GM10248 (cell line): ENCODE measurements around the gene ULK1.
A peak's percentile ranks its signal among the peaks of the same experiment; 100 is the strongest.
"Not testable (repeated sequence)": the region's sequence is repeated elsewhere in the genome, so short reads cannot be mapped to it uniquely, and the experiment has no call there.

Experiments used
- CTCF ChIA-PET: fragments of 300-600 bp; sonication (Branson Sonifier 250); formaldehyde crosslinking; extraction: SDS; loops from one replicate; lab custom pipeline; 2021; ENCODE audit warnings: antibody characterized with exemption; lab: Yijun Ruan, JAX
- POLR2A ChIA-PET: fragments of 350-650 bp; sonication (Branson Sonifier 250); formaldehyde crosslinking; extraction: SDS; loops from one replicate; lab custom pipeline; 2020; ENCODE audit warnings: antibody characterized with exemption; lab: Yijun Ruan, JAX
- DNase-seq: peaks from one replicate; pipeline ENCODE4 v3.0.0; 2012; ENCODE audit errors: extremely low spot score
- CTCF ChIP-seq: IDR thresholded peaks from 2 replicates; pipeline ENCODE4 v1.5.1; 2012; ENCODE audit warnings: mild to moderate bottlenecking, low read depth; ENCODE audit errors: extremely low read depth, missing control alignments, control extremely low read depth

The ULK1 gene

GRCh38 chr12:131882804-131883520 is 11.5 kb upstream of the ULK1 start:
- POLR2A ChIA-PET, result no interaction called here
- DNase-seq, result no peak
- no peak for TF ChIP-seq CTCF
- CTCF ChIA-PET, result no interaction called here

GRCh38 chr12:131883521-131883900 is 10.9 kb upstream of the ULK1 start:
- DNase-seq, result peak; percentile 4
- ChIA-PET CTCF (no interaction called here), POLR2A (no interaction called here)
- TF ChIP-seq CTCF, result no peak

GRCh38 chr12:131885076-131885475 is 9.3 kb upstream of the ULK1 start:
- DNase-seq, POLR2A ChIA-PET, CTCF ChIA-PET: not testable (repeated sequence)

GRCh38 chr12:131885543-131886057 is 8.8 kb upstream of the ULK1 start:
- no peak for TF ChIP-seq CTCF
- ChIA-PET POLR2A (no interaction called here), CTCF (no interaction called here)
- DNase-seq, result no peak

- CTCF ChIA-PET, POLR2A ChIA-PET, DNase-seq: not testable (repeated sequence)
These were observed 2.7 kb upstream of the ULK1 start for GRCh38 chr12:131891722-131892121.

- TF ChIP-seq CTCF, result no peak
- DNase-seq, result no peak
- ChIA-PET POLR2A (no interaction called here), CTCF (no interaction called here)
These were observed 1.5 kb upstream of the ULK1 start for GRCh38 chr12:131892711-131893604.

GRCh38 chr12:131893605-131894312 is 663 bp upstream of the ULK1 start:
- no peak for TF ChIP-seq CTCF
- CTCF ChIA-PET, result no interaction called here
- no peak for DNase-seq
- POLR2A ChIA-PET, result no interaction called here
